Measurements from ENCODE around the gene NUP62.
A peak's percentile ranks its signal among the peaks of the same experiment; 100 is the strongest.

The NUP62 gene

DNA sequence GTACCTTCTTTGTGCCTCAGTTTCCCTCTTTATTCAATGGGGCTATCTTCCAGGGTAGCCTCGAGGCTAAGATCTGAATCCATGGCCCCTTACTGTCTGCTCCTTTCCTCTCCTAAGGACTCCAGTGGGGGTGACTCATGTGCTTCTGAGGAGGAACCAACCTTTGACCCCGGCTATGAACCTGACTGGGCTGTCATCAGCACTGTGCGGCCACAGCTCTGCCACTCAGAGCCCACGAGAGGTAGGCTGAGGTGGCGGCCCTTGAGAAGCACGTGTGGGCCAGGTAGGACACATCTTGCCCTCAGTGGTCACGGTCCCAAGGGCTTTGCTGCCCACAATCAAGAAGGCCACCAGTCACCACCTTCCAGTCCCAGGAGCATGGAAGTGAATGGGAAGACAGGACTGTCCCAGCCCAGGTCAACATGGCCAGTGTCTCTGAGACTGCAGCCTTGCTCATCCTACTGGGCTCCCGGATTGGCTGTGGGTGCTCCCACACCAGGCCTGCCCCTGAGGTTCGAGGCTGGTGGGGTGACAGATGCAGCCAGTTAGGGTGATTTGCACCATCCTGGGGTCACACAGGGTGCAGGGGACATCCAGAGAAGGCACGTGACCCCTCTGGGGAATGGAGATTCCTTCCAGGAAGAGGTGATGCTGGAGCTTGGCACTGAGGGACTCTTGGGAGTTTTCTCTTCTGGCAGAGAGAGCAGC, 49.0 kb downstream of the NUP62 start:
- no peak for DNase-seq (ENCODE audit: low read depth)

DNA sequence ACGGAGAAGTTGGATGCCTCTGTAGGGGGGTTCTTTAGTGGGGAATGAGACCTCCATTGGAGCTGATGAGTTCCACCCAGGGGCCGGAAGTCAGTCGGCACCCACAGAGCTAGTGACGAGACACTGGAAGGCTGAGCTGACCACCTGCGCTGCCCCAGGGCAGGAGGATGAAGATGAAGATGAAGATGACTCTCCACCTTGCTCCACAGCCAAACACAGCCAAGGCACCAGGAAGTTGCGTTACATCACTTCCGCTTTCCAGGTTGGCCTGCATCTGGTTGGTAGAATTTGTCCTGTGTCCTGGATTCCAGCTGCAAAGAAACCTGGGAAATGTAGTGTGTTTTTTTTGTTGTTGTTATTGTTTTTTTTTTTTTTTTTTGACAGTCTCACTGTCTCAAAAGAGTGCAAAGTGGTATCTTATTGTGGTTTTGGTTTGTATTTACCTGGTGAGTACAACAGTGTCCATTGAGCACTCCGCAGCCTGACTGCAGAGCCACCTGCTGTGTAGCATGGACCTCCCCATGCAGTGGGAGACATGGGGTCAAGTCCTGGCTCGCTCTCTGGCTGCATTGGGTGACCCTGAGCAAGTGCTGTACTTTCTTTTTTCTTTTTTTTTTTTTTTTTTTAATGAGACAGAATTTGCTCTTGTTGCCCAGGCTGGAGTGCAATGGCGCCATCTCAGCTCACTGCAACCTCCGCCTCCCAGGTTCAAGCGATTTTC, 49.9 kb downstream of the NUP62 start:
- no peak for DNase-seq (ENCODE audit: low read depth)

DNA sequence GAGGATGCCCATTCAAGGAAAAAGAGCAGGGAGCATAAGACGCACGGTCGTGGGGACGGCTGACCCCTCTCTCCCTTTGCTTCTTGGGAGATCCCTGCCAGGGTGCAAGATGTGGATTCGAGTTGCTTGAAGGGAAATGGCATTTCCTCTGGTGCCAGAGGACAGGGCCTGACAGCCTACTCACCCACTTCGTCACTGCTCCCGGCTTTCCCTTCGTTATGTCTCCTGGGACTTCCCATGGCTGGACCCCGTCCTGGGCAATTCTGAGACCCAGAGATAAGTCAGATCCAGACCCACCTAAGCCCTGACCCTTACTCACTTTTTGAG, 50.6 kb downstream of the NUP62 start:
- DNase-seq (ENCODE audit: low read depth), result no peak

DNA sequence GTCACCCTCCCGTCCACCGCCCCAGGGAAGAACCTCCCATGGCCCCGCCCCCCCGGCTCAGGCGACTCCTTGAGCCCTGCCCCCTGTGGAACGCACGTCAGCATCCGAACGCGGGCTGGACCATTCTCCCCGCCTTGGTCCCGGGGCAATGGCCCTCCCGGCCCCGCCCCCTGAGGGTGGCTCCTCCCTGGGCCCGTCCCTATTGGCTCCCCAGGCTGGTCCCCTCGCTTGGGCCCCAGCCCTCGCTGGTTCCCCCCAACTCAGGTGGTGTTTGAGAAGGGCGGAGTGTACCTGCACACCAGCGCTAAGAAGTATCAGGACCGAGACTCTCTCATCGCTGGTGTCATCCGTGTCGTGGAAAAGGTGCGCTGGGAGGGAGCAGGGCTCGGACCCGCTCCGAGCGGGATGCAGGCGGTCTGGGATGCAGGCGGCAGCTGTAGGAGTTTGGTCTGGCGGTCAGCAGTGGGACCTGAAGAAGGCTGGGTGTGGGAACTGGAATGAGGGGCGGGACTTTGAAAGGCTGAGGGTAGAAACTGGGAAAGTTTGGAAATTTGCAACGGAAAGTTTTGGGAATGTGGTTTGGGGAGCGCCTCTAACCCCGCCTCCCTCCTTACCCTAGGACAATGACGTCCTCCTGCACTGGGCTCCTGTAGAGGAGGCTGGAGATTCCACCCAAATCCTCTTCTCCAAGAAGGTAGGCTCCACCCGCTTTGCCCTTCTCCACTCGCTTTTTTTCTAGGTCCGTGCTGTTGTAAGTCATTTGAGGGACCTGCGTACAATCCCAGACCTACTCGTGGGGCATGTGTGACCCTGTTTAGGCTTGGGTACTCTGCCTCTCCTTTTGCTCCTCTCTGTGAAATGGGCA, 51.2 kb downstream of the NUP62 start:
- DNase-seq (ENCODE audit: low read depth), result peak; percentile 97

DNA sequence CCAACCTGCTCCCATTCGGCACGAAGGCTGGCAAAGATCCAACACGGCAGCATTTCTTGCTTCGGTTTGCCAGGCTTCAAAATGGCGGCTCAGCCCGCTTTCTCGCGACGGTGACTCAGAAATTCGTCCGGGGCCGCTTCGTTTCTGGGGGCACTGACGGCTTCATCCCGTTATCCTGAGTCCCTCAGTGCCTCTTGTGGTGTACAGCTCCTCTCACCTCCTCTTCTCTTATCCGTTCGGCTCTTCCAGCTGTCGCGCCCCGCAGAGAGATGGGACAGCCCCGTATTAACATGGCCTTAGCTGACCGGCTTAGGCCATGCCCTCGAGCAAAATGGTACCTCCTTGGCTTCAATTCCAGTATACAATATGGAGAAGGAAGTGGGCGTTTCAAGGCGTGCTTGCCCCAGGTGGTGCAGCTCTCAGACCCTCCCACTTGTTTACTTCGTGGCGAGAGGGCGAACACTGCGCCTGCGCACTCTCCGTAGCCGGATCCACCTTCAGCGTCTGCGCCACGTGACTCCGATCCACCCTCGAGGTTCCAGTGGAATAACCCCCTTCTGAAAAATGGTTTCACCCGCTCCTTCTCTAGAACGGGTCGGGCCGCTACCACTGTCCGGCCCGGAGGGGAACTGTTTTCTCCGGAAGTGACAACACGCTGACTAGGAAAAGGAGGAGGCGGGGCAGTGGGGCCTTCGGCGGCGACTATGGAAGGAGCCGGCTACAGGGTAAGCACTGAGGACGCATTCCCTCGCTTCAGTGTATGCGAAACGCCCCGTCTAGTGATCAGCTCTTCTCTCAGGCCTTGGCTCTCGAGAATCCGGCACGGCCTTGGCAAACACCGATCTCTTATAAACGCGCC, 52.1 kb downstream of the NUP62 start, which contains the start of the genes AKT1S1 and TBC1D17:
Gene AKT1S1 (minus strand): TSS at position 336 of the 859 bp plus-strand sequence. CDS start 4,060 bp downstream, outside the sequence.
Gene TBC1D17 (plus strand): TSS at position 683 of the 859 bp plus-strand sequence. CDS start 22 bp downstream, at position 705.
- peak; percentile 100 for DNase-seq (ENCODE audit: low read depth)

DNA sequence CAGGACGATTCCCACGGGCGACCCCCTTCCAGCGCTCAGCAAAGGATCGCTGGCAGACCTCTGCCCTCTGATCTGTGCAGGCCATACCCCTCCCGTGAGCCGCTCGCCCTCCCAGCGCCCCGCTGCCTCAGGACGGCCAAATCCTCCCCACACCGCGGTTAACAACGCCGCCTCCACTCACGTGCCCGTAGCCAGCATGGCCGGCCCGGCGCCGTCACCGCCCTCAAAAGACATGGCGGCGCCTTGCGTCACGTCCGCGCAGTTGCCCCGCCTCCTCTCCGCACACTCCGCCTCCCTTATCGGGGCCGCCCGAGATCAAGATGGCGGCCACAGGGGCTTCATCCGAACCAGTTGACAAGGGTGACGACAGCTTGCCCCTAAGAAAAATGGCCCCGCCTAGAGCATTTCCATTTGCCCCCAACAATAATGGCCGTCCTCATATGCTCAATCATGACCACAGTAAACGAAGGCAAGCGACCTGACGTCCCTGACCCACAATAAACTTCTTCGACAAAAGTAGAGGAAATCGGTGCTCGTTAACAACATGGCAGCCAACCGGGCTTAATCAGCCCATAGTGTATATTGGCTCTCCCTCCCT, 52.8 kb downstream of the NUP62 start:
- peak; percentile 99 for DNase-seq (ENCODE audit: low read depth)

DNA sequence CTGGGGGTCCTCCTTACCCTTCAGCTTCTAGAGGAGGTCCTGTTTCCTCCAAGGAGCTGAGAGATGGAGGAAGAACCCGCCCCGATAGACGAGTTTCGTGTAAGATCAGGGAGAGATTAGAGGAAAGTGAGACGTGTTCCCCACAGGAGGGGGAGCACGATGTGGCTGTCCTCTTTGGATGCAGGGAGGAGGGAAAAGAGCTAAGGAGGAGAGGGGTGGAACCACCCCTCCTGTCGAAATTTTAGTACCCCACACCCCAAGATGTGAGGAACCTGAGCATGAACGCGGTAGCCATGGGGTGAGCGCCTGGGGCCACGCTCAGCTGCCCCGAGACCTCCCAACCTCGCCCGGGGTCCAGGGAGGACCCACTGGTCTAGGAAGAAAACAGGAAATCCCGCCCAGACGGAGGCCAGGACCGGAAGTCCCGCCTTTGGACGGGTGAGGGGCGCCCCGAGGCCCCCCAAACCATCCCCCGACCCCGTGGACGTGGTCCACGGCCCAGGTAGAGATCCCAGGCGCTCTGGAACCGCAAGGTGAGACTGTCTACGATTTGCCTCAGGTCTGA, 53.4 kb downstream of the NUP62 start:
- DNase-seq (ENCODE audit: low read depth), result peak; percentile 39

DNA sequence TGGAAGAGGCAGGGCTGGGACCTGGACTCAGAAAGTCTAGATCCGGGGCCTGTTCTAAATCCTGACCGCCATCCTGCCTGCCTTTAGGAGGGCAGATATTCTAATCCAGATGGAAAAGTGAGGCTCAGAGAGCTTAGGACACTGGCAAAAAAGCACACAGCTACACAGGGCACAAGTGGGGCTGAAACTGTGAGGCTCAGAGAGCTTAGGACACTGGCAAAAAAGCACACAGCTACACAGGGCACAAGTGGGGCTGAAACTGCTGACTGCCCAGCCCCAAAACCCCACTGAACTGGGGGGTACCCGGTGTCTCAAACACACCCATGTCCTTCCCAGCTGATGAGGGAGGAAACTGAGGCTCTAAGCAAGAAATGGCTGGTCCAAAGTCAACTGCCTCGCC, 54.1 kb downstream of the NUP62 start:
- DNase-seq (ENCODE audit: low read depth), result no peak

DNA sequence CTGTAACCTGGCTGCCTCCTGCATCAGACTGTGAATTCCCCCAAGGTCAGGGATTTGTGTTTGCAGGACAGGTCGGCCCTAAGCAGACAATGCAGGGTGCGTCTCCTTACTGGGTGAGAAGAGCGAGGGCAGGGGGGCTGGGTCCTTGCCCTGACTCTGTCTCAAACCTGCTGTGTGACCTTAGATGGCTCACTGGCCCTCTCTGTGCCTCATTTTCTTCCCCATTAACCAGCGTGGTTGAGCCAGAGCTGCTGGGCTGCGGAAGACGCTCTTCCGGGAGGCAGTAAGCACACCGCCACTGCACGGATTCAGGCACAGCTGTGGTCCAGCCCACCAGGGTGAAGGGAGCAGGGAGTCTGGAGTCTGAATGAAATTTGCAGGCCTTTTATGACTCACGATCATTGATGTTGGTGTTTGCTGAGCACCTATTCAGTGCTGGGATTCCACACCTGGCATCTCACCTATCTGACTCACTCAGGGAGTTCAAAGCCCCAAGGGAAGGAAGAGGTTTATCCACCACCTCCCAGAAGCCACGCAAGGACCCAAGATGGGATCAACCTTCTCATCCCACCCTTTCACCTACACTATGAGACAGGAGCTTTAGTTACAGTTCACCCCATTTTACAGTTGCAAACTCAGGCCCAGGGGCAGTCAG, 54.7 kb downstream of the NUP62 start:
- DNase-seq (ENCODE audit: low read depth), result no peak

DNA sequence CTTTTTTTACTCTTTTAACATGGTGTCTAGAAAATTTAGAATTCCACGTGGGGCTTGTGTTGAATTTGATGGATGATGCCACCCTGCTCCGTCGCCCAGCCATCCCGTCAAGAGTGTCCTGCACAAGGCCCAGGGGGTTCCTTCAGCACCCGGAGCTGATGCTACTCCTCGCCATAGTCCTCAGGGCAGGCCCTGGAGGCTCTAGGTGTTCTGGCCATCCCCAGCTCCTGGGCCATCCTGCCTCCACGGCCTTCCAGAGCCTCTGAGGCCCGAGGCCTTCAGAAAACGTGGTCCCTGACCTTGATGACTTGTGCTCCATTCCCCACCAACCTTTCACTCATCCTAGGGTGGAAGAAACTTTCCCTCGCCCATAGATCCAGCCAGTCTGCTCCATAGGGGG, 55.5 kb downstream of the NUP62 start:
- DNase-seq (ENCODE audit: low read depth), result no peak

DNA sequence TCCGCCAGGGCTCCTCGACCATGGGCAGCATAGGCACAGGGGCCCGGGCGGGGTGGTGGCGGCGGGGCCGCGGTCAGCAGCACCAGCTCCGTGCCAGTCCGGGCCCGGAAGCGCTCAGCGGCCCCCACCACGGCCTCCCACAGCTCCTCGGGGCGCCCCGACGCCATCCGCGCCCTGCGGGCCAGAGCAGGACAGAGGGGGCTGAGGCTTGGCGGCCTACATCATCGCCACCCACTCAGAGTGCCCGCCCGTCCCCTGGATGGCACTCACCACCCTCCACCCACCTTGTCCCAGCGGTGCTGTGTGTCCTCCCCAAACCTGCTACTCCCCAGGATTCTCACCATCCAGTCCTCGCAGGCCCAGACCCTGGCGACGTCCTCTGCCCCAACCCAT, 56.2 kb downstream of the NUP62 start:
- no peak for DNase-seq (ENCODE audit: low read depth)

DNA sequence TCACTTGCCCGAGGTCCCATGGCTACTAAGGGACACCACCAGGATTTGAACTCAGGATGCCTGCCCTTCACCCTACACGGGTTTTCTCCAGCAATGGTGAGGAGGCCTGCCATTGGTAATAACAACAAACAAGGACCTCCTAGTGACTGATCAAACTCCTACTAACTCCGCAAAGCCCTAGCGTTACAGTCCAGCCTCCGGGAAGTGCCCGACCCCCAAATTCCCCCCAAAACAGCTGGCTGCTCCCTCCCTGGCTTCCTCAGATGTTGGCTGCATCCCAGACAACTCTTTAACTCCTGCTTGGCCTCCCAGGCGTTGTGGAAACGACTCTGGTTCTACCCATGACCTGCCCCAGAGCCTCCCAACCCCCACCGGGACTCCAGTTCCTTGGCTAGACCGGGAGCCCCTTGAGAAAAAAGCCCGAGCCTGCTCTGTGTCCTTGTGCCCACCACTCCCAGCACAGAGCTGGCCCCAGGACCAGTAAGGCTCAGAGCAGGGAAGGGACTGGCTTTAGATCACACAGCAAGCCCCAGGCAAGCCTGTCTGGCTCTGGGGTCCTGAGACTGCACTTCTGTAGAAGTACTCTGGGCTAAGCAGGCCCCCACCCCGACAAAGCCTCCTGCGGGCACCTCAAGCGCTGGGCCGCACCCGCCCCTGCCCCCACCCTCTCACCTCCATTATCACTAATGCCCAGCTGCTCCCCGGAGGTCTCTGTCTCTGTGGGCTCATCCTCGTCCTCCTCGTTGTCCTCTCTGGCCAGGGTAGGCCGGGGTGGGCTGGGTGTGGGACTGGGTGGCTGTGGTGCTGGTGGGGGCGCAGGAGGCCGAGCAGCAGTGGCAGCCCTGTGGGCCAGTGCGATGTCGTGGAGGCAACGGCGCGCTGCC, 56.8 kb downstream of the NUP62 start:
- no peak for DNase-seq (ENCODE audit: low read depth)

DNA sequence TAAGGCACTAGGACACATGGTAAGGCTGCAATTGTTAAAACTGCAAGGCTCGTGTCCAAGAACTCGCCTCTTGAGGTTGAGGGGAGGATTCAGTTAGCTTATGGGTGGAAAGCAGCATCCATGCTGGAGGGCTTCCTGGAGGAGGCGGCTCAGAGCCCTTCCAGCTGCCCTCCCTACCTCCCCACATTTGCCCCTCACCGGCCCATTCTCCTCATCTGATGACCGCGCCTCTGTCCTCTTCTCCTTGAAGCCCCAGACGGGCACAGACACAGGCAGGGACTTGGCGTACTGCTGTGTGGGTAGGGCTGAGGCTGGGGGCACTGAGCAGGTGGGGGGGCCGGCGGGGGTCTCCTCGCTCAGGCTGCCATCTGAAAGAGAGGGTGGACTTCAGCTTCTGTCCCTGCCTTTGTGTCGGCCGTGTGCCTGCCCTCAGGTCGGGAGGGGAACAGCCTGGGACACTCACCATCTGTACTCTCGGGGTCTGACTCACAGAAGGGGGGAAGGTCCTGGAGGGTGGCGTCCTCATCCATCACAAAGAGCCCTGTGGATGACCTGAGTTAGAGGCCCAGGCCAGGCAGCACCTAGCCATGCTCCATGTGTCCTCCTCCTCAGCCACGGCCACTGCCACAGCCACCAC, 57.8 kb downstream of the NUP62 start:
- no peak for DNase-seq (ENCODE audit: low read depth)

DNA sequence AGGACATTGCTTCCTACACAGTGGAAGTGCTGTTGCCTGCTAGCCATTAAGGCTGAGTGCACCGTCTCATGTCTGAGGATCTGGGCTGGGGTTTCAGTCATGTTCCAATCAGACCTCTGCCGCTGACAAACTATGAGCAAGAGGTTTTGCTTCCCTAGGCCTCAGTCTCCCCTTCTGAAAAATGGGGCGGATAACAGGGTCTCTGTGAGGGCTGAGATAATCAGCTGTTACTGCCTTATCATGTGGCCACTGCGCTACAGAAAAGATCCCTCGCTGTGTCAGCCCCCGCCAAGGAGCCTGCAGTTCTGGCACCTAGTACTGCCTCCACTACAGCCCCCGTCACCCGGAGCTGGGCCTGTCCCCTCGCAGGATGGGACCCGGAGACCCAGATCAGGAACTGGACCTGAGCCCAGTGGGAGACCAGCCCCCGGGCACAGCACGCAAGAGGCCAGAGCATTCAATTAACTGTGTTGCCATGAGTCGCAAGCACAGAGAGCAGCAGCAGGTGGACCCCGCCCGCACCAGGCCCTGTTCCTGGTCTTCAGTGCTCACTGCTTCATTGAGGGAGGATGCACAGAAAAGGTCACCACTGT, 58.9 kb downstream of the NUP62 start:
- DNase-seq (ENCODE audit: low read depth), result no peak

DNA sequence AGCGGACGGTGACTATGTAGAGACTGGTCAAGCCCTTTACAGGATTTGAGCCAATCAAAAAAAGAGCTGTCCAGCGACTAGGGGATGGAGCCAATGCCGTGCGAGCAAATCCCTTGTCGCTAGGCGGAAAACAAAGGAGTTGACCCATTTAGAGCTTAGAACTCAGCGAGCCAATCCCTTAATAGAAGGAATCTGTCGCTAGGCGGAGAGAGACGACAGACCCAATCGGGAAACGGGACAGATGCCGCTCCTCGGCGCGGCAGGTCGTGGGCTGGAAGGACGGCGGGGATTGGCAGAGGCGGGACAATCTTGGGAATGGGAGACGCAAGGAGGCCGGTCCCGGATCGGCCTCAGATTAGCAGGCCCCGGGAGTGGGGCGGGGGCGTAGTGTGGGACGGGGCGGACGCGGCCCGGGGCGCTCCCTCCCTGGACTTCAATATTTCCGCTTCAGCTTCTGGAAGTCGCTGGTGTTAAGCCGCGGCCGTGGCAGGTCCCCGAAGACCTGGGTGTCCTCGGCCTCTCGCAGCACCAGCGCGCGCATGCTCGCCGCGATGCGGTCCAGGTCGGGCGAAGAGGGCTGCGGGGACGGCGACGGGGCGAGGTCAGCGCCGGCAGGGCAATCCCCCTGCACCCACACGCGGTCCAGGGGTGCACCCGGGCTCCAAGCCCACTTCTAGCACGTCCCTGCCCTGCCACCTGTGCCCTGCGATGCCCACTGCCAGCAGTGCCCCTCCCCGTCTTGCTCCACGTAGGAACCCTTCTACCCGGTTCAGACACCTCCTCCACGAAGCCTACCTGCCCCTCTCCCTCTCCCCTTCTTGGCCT, 59.6 kb downstream of the NUP62 start:
- peak; percentile 100 for DNase-seq (ENCODE audit: low read depth)

DNA sequence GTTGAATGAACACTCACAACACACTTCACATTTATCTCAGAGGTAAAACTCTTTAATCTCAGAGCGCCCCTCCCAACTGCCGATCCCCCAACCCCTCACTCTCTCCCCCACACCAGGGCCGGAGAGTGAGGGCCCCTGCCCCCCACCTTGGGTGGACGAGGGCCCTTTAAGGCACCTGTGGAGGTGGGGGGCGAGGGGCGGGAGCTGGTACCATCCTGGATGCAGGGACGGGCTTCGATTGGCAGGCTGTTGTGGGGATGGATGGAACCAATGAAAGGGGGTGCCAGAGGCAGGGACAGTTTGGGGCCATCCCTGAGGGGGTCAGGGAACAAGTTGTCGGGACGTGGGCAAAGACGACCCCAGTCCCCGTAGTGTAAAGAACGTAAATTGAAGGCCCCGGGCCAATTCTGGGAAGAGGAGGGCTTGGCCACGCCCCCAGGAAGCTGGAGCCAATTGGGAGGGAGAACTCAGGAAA, 60.3 kb downstream of the NUP62 start:
- DNase-seq (ENCODE audit: low read depth), result no peak
